HepG2 (cell line): ENCODE results near the gene CMTM2. TPM values are rescaled to one million over a fixed set of nuclear protein-coding genes. Genes with fewer than 3 reads are reported as not detected.
A peak's percentile ranks its signal among the peaks of the same experiment; 100 is the strongest.

Source experiments
- CERS6 ChIP-seq: sonication (generic); formaldehyde crosslinking; IDR thresholded peaks from 2 replicates; pipeline ENCODE4 v1.5.0; 2020; ENCODE audit warnings: missing genetic modification reagents
- CREB1 ChIP-seq, 2 experiments: fragments of 450-650 bp in 1 of 2; IDR thresholded peaks; 2 replicates each; pipeline ENCODE4 v1.6.1; 2016 to 2017; ENCODE audit warnings: control low read depth in 1 of 2, mild to moderate bottlenecking in 1 of 2, missing compliant biosample characterization in 1 of 2, missing genetic modification characterization in 1 of 2
- HOMEZ ChIP-seq: IDR thresholded peaks from 2 replicates; pipeline ENCODE4 v1.6.1; 2016; ENCODE audit warnings: low read depth
- KDM6A ChIP-seq: IDR thresholded peaks from 2 replicates; pipeline ENCODE4 v1.6.1; 2016; ENCODE audit warnings: low read depth
- MBNL3 ChIP-seq: fragments of 250-450 bp; sonication (Bioruptor Pico); conservative IDR thresholded peaks from 2 replicates; pipeline ENCODE4 v1.8.0; 2022; ENCODE audit warnings: mild to moderate bottlenecking, inconsistent platforms
- MED8 ChIP-seq: sonication (generic); formaldehyde crosslinking; IDR thresholded peaks from 2 replicates; pipeline ENCODE4 v1.8.1; 2023; ENCODE audit warnings: mild to moderate bottlenecking, missing genetic modification reagents; ENCODE audit not compliant: insufficient replicate concordance
- NFYB ChIP-seq: sonication (generic); formaldehyde crosslinking; IDR thresholded peaks from 2 replicates; pipeline ENCODE4 v1.4.0; 2020; ENCODE audit warnings: missing genetic modification reagents
- NKX3-1 ChIP-seq: sonication (generic); formaldehyde crosslinking; IDR thresholded peaks from 2 replicates; pipeline ENCODE4 v1.5.0; 2020; ENCODE audit warnings: missing genetic modification reagents
- NR2C2 ChIP-seq: sonication (generic); formaldehyde crosslinking; IDR thresholded peaks from 2 replicates; pipeline ENCODE4 v1.4.0; 2020; ENCODE audit warnings: missing genetic modification reagents, mild to moderate bottlenecking, moderate library complexity, borderline replicate concordance
- PITX1 ChIP-seq: sonication (generic); formaldehyde crosslinking; IDR thresholded peaks from 2 replicates; pipeline ENCODE4 v1.5.1; 2020; ENCODE audit warnings: mild to moderate bottlenecking, missing genetic modification reagents
- PTBP1 ChIP-seq: fragments of 200-400 bp; formaldehyde crosslinking; IDR thresholded peaks from 2 replicates; pipeline ENCODE4 v1.6.1; 2018; ENCODE audit warnings: low read length, low read depth; ENCODE audit not compliant: poor library complexity, severe bottlenecking
- RXRA ChIP-seq: sonication (generic); formaldehyde crosslinking; IDR thresholded peaks from 2 replicates; pipeline ENCODE4 v1.5.1; 2020; ENCODE audit warnings: missing genetic modification reagents
- SPEN ChIP-seq: sonication (generic); formaldehyde crosslinking; IDR thresholded peaks from 2 replicates; pipeline ENCODE4 v1.5.1; 2020; ENCODE audit warnings: low read depth, mild to moderate bottlenecking, missing genetic modification reagents
- TP53 ChIP-seq: sonication (generic); formaldehyde crosslinking; conservative IDR thresholded peaks from 2 replicates; pipeline ENCODE4 v1.4.0; 2020; ENCODE audit warnings: missing genetic modification reagents
- YEATS2 ChIP-seq: sonication (generic); formaldehyde crosslinking; IDR thresholded peaks from 2 replicates; pipeline ENCODE4 v1.4.0; 2020; ENCODE audit warnings: missing genetic modification reagents, borderline replicate concordance
- ZFP36 ChIP-seq: fragments of 150-350 bp; IDR thresholded peaks from 2 replicates; pipeline ENCODE4 v1.6.1; 2018; ENCODE audit warnings: borderline replicate concordance, low read length, low read depth; ENCODE audit not compliant: partially characterized antibody
- ZFP37 ChIP-seq: sonication (generic); formaldehyde crosslinking; IDR thresholded peaks from 2 replicates; pipeline ENCODE4 v1.4.0; 2020; ENCODE audit warnings: missing genetic modification reagents, borderline replicate concordance
- ZNF10 ChIP-seq: sonication (generic); formaldehyde crosslinking; IDR thresholded peaks from 2 replicates; pipeline ENCODE4 v1.4.0; 2020; ENCODE audit warnings: mild to moderate bottlenecking, low read depth, missing genetic modification reagents, borderline replicate concordance
- ZNF276 ChIP-seq: sonication (generic); formaldehyde crosslinking; IDR thresholded peaks from 2 replicates; pipeline ENCODE4 v1.4.0; 2020; ENCODE audit warnings: mild to moderate bottlenecking, low read depth, missing genetic modification reagents
- ZNF432 ChIP-seq: sonication (generic); formaldehyde crosslinking; IDR thresholded peaks from 2 replicates; pipeline ENCODE4 v1.5.0; 2020; ENCODE audit warnings: missing genetic modification reagents, mild to moderate bottlenecking, borderline replicate concordance
- ZNF614 ChIP-seq: IDR thresholded peaks from 2 replicates; pipeline ENCODE4 v1.6.1; 2018; ENCODE audit warnings: missing biosample characterization, missing genetic modification reagents, inconsistent platforms, borderline replicate concordance
- ZNF674 ChIP-seq: sonication (generic); formaldehyde crosslinking; IDR thresholded peaks from 2 replicates; pipeline ENCODE4 v1.5.0; 2020; ENCODE audit warnings: low read depth, mild to moderate bottlenecking, missing genetic modification reagents
- ZNF773 ChIP-seq: sonication (generic); formaldehyde crosslinking; IDR thresholded peaks from 2 replicates; pipeline ENCODE4 v1.4.0; 2020; ENCODE audit warnings: missing genetic modification reagents, borderline replicate concordance
- ZNF784 ChIP-seq: sonication (generic); formaldehyde crosslinking; IDR thresholded peaks from 2 replicates; pipeline ENCODE4 v1.5.1; 2020; ENCODE audit warnings: missing genetic modification reagents, mild to moderate bottlenecking, borderline replicate concordance
- polyA plus RNA-seq, 8 experiments: library from polyadenylated mRNA; depleted of rRNA in 3 of 8; stranded (reverse) in 7 of 8; unstranded in 1 of 8; fragments of >200 nt; fragmentation: Illumina TruSeq in 4 of 8; extraction: Trizol in 4 of 8; gene quantifications; 2 replicates each; pipeline versions ENCODE4 v1.2.1 to v1.2.3, GENCODE V29; 2011 to 2016; ENCODE audit warnings: low read depth in 4 of 8, missing spikeins in 1 of 8, mixed read lengths in 1 of 8; ENCODE audit not compliant: insufficient read depth in 1 of 8
- total RNA-seq, 5 experiments: library from RNA; depleted of rRNA; stranded (reverse); fragments of >200 nt; fragmentation: Illumina TruSeq; extraction: Trizol; gene quantifications; 2 replicates each; pipeline ENCODE4 v1.2.3, GENCODE V29; 2016; ENCODE audit warnings: low read depth in 1 of 5

Gene CMTM2
- total and polyA plus RNA-seq, 2 of the 13 experiments (the other 11 are each of a cell fraction or from before 2014, with no cell fraction given) = not detected

GRCh38 chr16:66552286-66553177 lies 26.7 kb upstream of the CMTM2 start, which contains the start of gene CKLF (continued):
- TF ChIP-seq ZNF784 (CRISPR knock-in tag) (peak; percentile 98), NR2C2 (peak; percentile 79; the same call in 1 of the 2 replicates), HOMEZ (CRISPR knock-in tag) (0 out of 2 replicates have a peak, but pooled peaks have one; percentile 22), PITX1 (CRISPR knock-in tag) (peak; percentile 92), CERS6 (CRISPR knock-in tag) (peak; percentile 97), ZNF276 (CRISPR knock-in tag) (peak; percentile 93), RXRA (CRISPR knock-in tag) (peak; percentile 84), ZNF10 (CRISPR knock-in tag) (peak; percentile 91), ZNF674 (CRISPR knock-in tag) (peak; percentile 87; the same call in 1 of the 2 replicates), TP53 (CRISPR knock-in tag) (no peak; the same call in 1 of the 2 replicates), NKX3-1 (CRISPR knock-in tag) (peak; percentile 99), ZNF432 (CRISPR knock-in tag) (no peak), MBNL3 (CRISPR knock-in tag) (no peak), ZNF614 (CRISPR knock-in tag) (peak; percentile 93; the same call in 1 of the 2 replicates), MED8 (CRISPR knock-in tag) (peak; percentile 71), KDM6A (CRISPR knock-in tag) (no peak; the same call in 1 of the 2 replicates), NFYB (CRISPR knock-in tag) (peak; percentile 35; the same call in 1 of the 2 replicates), PTBP1 (peak; percentile 43), ZFP37 (CRISPR knock-in tag) (peak; percentile 99), YEATS2 (CRISPR knock-in tag) (peak; percentile 85), ZNF773 (CRISPR knock-in tag) (peak; percentile 96), CREB1 (IDR thresholded peaks at IDR 0.05) (no peak), CREB1 (CRISPR knock-in tag; IDR thresholded peaks at IDR 0.05) (no peak), SPEN (peak; percentile 89), ZFP36 (no peak)
